Measurements from ENCODE around the gene MPP2. TPM values are rescaled to one million over a fixed set of nuclear protein-coding genes. Genes with fewer than 3 reads are reported as not detected.
A peak's percentile ranks its signal among the peaks of the same experiment; 100 is the strongest.

MPP2 gene
- total RNA-seq, 1 donor from 2014 or later, result 51.6 TPM

DNA sequence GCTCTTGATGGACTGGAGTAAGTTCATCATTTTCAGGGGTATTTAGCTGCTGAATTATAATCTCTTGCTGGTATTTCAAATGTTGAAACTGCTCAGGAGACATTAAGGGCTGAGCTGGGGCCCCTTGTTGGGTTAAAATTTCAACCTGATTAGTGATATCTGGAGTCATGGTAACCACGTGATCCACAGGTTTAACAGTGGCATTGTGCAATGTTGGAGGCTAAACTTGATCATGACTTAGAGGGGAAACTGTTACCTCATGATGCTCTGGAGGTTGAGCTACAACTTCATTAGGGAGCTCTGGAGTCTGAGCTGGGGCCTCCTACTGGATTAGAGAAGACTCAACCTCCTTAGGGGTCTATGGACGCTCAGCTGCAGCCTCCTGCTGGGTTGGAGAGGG lies 17.2 kb upstream of the MPP2 start:
- Mint-ChIP-seq H3K9me3 (ENCODE audit: unreplicated experiment) (peaks cover 5% of the 10 kb centered on the region), H3K36me3 (ENCODE audit: unreplicated experiment) (peaks cover 10% of the 10 kb centered on the region), H3K4me1 (ENCODE audit: low read depth, unreplicated experiment) (peaks cover 5% of the 10 kb centered on the region), H3K27me3 (ENCODE audit: unreplicated experiment) (peaks cover 8% of the 10 kb centered on the region), H3K27ac (ENCODE audit: unreplicated experiment) (no peak overlapping the region), H3K4me3 (ENCODE audit: unreplicated experiment) (no peak overlapping the region)
- TF ChIP-seq, protein P1, sequence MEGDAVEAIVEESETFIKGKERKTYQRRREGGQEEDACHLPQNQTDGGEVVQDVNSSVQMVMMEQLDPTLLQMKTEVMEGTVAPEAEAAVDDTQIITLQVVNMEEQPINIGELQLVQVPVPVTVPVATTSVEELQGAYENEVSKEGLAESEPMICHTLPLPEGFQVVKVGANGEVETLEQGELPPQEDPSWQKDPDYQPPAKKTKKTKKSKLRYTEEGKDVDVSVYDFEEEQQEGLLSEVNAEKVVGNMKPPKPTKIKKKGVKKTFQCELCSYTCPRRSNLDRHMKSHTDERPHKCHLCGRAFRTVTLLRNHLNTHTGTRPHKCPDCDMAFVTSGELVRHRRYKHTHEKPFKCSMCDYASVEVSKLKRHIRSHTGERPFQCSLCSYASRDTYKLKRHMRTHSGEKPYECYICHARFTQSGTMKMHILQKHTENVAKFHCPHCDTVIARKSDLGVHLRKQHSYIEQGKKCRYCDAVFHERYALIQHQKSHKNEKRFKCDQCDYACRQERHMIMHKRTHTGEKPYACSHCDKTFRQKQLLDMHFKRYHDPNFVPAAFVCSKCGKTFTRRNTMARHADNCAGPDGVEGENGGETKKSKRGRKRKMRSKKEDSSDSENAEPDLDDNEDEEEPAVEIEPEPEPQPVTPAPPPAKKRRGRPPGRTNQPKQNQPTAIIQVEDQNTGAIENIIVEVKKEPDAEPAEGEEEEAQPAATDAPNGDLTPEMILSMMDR (IDR thresholded peaks at IDR 0.05; ENCODE audit: partially characterized antibody, unreplicated experiment), result no peak
- DNase-seq, result no peak

DNA sequence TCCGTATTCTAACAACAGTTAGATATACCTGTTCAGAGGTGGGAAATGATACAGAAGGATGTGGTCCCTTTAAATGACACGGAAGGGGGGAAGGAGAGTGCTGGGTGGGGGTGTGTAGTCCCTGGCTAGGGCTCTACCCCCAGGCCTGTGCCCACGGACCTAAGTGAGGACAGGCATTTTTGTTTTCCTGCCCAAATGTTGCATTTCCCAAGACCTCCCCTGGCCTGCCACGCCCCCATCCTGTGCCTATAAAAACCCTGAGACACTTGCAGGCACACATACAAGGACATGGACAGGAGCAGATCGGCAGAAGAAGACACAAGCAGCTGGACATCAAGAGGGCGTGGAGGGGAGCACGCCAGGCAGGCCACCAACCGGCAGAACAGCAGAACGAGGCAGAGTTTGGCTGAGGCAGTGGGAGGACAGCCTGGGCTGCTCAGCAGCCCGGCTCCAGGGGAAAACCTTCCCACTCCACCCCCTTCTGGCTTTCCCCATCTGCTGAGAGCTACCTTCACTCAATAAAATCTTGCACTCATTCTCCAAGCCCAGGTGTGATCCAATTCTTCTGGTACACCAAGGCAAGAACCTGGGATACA lies 13.3 kb upstream of the MPP2 start:
- DNase-seq, result no peak
- H3K36me3 Mint-ChIP-seq (ENCODE audit: unreplicated experiment), result peaks cover 11% of the 10 kb centered on the region
- peaks cover 1% of the 10 kb centered on the region for H3K4me1 Mint-ChIP-seq (ENCODE audit: low read depth, unreplicated experiment)
- no peaks in the 10 kb centered on the region for H3K9me3 Mint-ChIP-seq (ENCODE audit: unreplicated experiment)
- H3K27me3 Mint-ChIP-seq (ENCODE audit: unreplicated experiment), result peaks cover 6% of the 10 kb centered on the region
- H3K4me3 Mint-ChIP-seq (ENCODE audit: unreplicated experiment), result no peak overlapping the region
- H3K27ac Mint-ChIP-seq (ENCODE audit: unreplicated experiment), result no peak overlapping the region
- TF ChIP-seq, protein P1 (IDR thresholded peaks at IDR 0.05; ENCODE audit: partially characterized antibody, unreplicated experiment), result no peak

DNA sequence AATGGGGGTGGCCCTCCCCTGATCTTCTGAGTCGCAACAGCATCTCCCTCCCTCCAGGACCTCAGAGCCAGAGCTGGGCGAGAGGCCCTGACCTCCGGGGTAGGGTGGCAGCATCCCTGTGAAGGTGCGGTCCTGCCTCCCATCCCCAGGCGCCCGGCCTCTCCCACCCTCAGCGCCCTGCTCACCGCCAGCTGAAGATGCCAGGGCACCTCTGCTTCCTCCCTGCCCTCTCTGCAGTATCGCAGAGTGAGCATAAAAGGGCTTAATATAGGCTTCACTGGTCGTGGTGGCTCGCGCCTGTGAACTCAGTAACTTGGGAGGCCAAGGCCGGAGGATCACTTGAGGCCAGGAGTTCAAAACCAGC lies 10.7 kb upstream of the MPP2 start:
- no peak overlapping the region for H3K27ac Mint-ChIP-seq (ENCODE audit: unreplicated experiment)
- H3K27me3 Mint-ChIP-seq (ENCODE audit: unreplicated experiment), result peaks cover 6% of the 10 kb centered on the region
- TF ChIP-seq, protein P1 (IDR thresholded peaks at IDR 0.05; ENCODE audit: partially characterized antibody, unreplicated experiment), result no peak
- H3K4me3 Mint-ChIP-seq (ENCODE audit: unreplicated experiment), result no peak overlapping the region
- H3K36me3 Mint-ChIP-seq (ENCODE audit: unreplicated experiment), result peaks cover 7% of the 10 kb centered on the region
- DNase-seq, result no peak
- H3K9me3 Mint-ChIP-seq (ENCODE audit: unreplicated experiment), result no peaks in the 10 kb centered on the region
- peaks cover 1% of the 10 kb centered on the region for H3K4me1 Mint-ChIP-seq (ENCODE audit: low read depth, unreplicated experiment)

DNA sequence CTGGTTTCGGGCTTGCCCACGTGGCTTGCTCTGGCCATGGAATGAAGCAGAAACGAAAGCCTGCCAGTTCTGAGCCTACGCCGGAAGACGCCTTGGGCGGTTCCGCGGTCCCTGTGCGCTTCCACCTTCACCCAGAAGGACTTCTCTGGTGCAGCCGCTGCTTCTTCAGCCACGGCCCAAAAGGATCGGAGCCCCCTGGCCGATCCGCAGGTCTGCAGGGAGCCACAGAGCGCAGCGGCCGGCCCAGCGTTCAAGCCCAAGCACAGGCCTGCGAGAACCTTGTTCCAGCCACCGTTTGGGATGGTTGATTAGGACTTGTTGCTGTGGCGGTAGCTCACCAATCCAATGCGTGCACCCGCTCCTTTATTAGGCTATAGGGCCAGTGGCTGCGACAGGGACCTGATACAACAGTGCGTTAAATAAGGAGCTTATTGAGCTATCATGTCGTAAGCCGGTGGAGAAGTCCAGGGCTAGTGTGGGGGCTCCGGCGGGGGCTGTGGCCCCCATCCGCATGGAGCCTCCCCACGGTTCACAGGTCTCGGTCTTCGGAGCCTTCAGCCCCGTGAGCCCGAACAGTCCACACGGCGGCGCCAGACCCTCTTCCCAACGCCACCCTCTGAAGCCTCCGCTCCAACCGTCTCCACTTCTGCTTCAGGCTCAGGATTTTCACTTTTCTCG lies 10.2 kb upstream of the MPP2 start:
- DNase-seq, result peak; percentile 63
- no peak overlapping the region for H3K4me3 Mint-ChIP-seq (ENCODE audit: unreplicated experiment)
- H3K27me3 Mint-ChIP-seq (ENCODE audit: unreplicated experiment), result peaks cover 6% of the 10 kb centered on the region
- H3K9me3 Mint-ChIP-seq (ENCODE audit: unreplicated experiment), result no peaks in the 10 kb centered on the region
- no peak overlapping the region for H3K27ac Mint-ChIP-seq (ENCODE audit: unreplicated experiment)
- TF ChIP-seq, protein P1 (IDR thresholded peaks at IDR 0.05; ENCODE audit: partially characterized antibody, unreplicated experiment), result peak; percentile 44
- peaks cover 1% of the 10 kb centered on the region for H3K4me1 Mint-ChIP-seq (ENCODE audit: low read depth, unreplicated experiment)
- H3K36me3 Mint-ChIP-seq (ENCODE audit: unreplicated experiment), result peaks cover 7% of the 10 kb centered on the region

DNA sequence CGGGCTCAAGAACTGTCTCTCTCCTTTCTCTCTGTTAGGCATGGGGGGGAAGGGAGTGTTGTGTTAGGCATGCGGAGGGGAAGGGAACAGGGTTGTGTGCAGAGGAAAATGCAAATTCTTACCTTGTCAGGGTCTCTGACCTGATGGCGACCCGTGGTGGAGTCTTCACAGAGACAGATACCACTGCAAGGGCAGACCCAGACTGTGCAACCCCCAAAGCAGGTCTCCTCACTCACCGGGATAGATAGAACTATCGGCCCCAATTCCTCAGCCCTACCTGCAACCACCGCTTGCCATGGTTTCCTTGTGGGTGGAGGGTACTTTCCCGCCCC lies 9.6 kb upstream of the MPP2 start:
- Mint-ChIP-seq H3K4me3 (ENCODE audit: unreplicated experiment) (no peak overlapping the region), H3K27ac (ENCODE audit: unreplicated experiment) (no peak overlapping the region), H3K36me3 (ENCODE audit: unreplicated experiment) (peaks cover 7% of the 10 kb centered on the region), H3K27me3 (ENCODE audit: unreplicated experiment) (peaks cover 5% of the 10 kb centered on the region), H3K9me3 (ENCODE audit: unreplicated experiment) (no peaks in the 10 kb centered on the region), H3K4me1 (ENCODE audit: low read depth, unreplicated experiment) (peaks cover 1% of the 10 kb centered on the region)
- no peak for DNase-seq
- TF ChIP-seq, protein P1 (IDR thresholded peaks at IDR 0.05; ENCODE audit: partially characterized antibody, unreplicated experiment), result no peak
